Measurements from ENCODE around the gene TOP1. TPM values are rescaled to one million over a fixed set of nuclear protein-coding genes. Genes with fewer than 3 reads are reported as not detected.

Gene TOP1
- polyA plus RNA-seq, 3 donors: 6.9 to 11.5 (median 11.5) TPM

GRCh38 chr20:40992349-40993113 lies 36.1 kb upstream of the TOP1 start:
- H3K4me3 Mint-ChIP-seq: no peak overlapping the region

GRCh38 chr20:40993794-40994540 lies 34.7 kb upstream of the TOP1 start:
- Mint-ChIP-seq H3K27me3 (ENCODE audit: low read depth in 3 of 3) (no peaks in the 10 kb centered on the region), H3K9me3 (peaks cover 0 to 2% (median 0%) of the 10 kb centered on the region in 7 donors), H3K4me3 (no peak overlapping the region), H3K4me1 (peaks cover 25% of the 10 kb centered on the region), H3K36me3 (no peaks in the 10 kb centered on the region), H3K27ac (no peak overlapping the region)
- TF ChIP-seq, protein P1, sequence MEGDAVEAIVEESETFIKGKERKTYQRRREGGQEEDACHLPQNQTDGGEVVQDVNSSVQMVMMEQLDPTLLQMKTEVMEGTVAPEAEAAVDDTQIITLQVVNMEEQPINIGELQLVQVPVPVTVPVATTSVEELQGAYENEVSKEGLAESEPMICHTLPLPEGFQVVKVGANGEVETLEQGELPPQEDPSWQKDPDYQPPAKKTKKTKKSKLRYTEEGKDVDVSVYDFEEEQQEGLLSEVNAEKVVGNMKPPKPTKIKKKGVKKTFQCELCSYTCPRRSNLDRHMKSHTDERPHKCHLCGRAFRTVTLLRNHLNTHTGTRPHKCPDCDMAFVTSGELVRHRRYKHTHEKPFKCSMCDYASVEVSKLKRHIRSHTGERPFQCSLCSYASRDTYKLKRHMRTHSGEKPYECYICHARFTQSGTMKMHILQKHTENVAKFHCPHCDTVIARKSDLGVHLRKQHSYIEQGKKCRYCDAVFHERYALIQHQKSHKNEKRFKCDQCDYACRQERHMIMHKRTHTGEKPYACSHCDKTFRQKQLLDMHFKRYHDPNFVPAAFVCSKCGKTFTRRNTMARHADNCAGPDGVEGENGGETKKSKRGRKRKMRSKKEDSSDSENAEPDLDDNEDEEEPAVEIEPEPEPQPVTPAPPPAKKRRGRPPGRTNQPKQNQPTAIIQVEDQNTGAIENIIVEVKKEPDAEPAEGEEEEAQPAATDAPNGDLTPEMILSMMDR (IDR thresholded peaks at IDR 0.05): no peak
- intact Hi-C loops (cut with micrococcal nuclease): loop anchor here (5.0 to 10.0 kb wide), 4 partner anchors 33 to 98 kb away; partner anchors contain the start of gene TOP1 (in 2 of the 2)
- Histone ChIP-seq H3K27me3 (ENCODE audit: control insufficient read depth in 2 of 2, insufficient read depth in 2 of 2, low read length in 2 of 2) (no peaks in the 10 kb centered on the region), H3K4me3 (replicated peaks in 1 of 3; ENCODE audit: low read depth in 2 of 3, low read length in 3 of 3) (no peak overlapping the region), H3K4me2 (replicated peaks; ENCODE audit: extremely low read depth, low read length, poor library complexity, severe bottlenecking) (no peak overlapping the region), H3K79me2 (ENCODE audit: insufficient read depth, low read length) (peaks cover 3% of the 10 kb centered on the region), H4K20me1 (ENCODE audit: insufficient read depth, low read length) (peaks cover 3% of the 10 kb centered on the region), H3K9ac (ENCODE audit: insufficient read depth, low read length, poor library complexity, severe bottlenecking) (no peak overlapping the region), H3K27ac (ENCODE audit: low read depth in 1 of 2, low read length in 2 of 2) (no peak overlapping the region), H2AFZ (ENCODE audit: insufficient read depth, low read depth, low read length, poor library complexity, severe bottlenecking) (no peak overlapping the region), H3K4me1 (ENCODE audit: control insufficient read depth in 1 of 2, insufficient read depth in 2 of 2, low read length in 2 of 2) (peaks cover 24% of the 10 kb centered on the region in 2 donors), H3K9me3 (replicated peaks in 1 of 2; ENCODE audit: control insufficient read depth in 1 of 2, insufficient read depth in 1 of 2, low read length in 2 of 2) (no peaks in the 10 kb centered on the region), H3K36me3 (replicated peaks in 1 of 2; ENCODE audit: control insufficient read depth in 1 of 2, insufficient read depth in 2 of 2, low read length in 2 of 2) (no peaks in the 10 kb centered on the region)
- 100% methylated on average over 3 of the region's 5 CpGs for WGBS (ENCODE audit: insufficient coverage)
- DNase-seq: no peak

More at GRCh38 chr20:40992349-40993113, 36.1 kb upstream of the TOP1 start:
- no peaks in the 10 kb centered on the region for H3K9me3 ChIP-seq (replicated peaks in 1 of 2; ENCODE audit: control insufficient read depth in 1 of 2, insufficient read depth in 1 of 2, low read length in 2 of 2)
- H3K9ac ChIP-seq (ENCODE audit: insufficient read depth, low read length, poor library complexity, severe bottlenecking): no peak overlapping the region
- H3K27ac ChIP-seq (ENCODE audit: low read depth in 1 of 2, low read length in 2 of 2): peak overlapping the region; percentile 80 to 90
- H3K4me1 Mint-ChIP-seq: peaks cover 25% of the 10 kb centered on the region
- DNase-seq: no peak
- H3K4me1 ChIP-seq (ENCODE audit: control insufficient read depth in 1 of 2, insufficient read depth in 2 of 2, low read length in 2 of 2): peaks cover 24% of the 10 kb centered on the region in 2 donors
- peaks cover 3% of the 10 kb centered on the region for H4K20me1 ChIP-seq (ENCODE audit: insufficient read depth, low read length)
- no peaks in the 10 kb centered on the region for H3K36me3 ChIP-seq (replicated peaks in 1 of 2; ENCODE audit: control insufficient read depth in 1 of 2, insufficient read depth in 2 of 2, low read length in 2 of 2)
- no peaks in the 10 kb centered on the region for H3K27me3 Mint-ChIP-seq (ENCODE audit: low read depth in 3 of 3)
- H3K9me3 Mint-ChIP-seq: peaks cover 0 to 2% (median 0%) of the 10 kb centered on the region in 7 donors
- peak overlapping the region; percentile 15 for H2AFZ ChIP-seq (ENCODE audit: insufficient read depth, low read depth, low read length, poor library complexity, severe bottlenecking)
- TF ChIP-seq, protein P1 (IDR thresholded peaks at IDR 0.05): no peak
- no peaks in the 10 kb centered on the region for H3K27me3 ChIP-seq (ENCODE audit: control insufficient read depth in 2 of 2, insufficient read depth in 2 of 2, low read length in 2 of 2)
- peak overlapping the region in 1 of 3 experiments; percentile 61 for H3K4me3 ChIP-seq (replicated peaks in 1 of 3; ENCODE audit: low read depth in 2 of 3, low read length in 3 of 3)
- intact Hi-C loops (cut with micrococcal nuclease): loop anchor here (5.0 to 10.0 kb wide), 4 partner anchors 35 to 100 kb away; partner anchors contain the start of gene TOP1 (in 2 of the 2)
- peaks cover 3% of the 10 kb centered on the region for H3K79me2 ChIP-seq (ENCODE audit: insufficient read depth, low read length)
- peak overlapping the region; percentile 95 to 99 (median 98) for H3K27ac Mint-ChIP-seq
- H3K4me2 ChIP-seq (replicated peaks; ENCODE audit: extremely low read depth, low read length, poor library complexity, severe bottlenecking): peak overlapping the region; percentile 66
- WGBS (ENCODE audit: insufficient coverage): 100% methylated on average over 1 of the region's 2 CpGs
- H3K36me3 Mint-ChIP-seq: no peaks in the 10 kb centered on the region

Data from CD14-positive monocyte (primary cell).